Sigmoid colon (tissue), 4 donors: ENCODE data around the gene GP5.

Experiments
- POLR2AphosphoS5 ChIP-seq, 4 donors: sonication (generic); formaldehyde crosslinking; IDR thresholded peaks; one replicate each; pipeline ENCODE4 v1.6.1; 2017; ENCODE audit warnings: antibody characterized with exemption in 4 of 4
- TF ChIP-seq, protein P1 (sequence below), 4 experiments: fragments of 450-650 bp in 3 of 4; fragments of 200-600 bp in 1 of 4; IDR thresholded peaks; one replicate each; pipeline ENCODE4 v1.5.1; 2016 to 2019; ENCODE audit warnings: antibody characterized with exemption in 4 of 4, mild to moderate bottlenecking in 3 of 4, moderate library complexity in 2 of 4

DNA sequence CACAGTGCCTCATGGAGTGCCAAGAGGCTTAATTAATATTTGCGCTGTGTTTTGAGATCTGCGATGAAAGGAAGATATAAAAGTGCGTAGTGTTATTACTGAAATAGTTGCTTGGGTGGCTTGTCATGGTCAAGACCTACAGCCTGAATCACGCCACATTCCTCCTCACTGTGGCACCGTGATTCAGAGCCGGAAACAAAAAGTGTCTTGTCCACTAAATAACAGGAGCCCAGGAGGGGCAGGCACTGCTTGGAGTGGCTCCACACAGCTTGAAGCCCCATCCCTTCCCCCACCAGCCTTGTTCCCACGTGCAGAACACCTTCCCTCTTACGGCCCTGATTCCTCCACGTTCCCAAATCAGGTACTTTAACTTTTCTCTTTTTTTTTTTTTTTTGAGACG lies 28.3 kb downstream of the GP5 start:
- TF ChIP-seq, protein P1, sequence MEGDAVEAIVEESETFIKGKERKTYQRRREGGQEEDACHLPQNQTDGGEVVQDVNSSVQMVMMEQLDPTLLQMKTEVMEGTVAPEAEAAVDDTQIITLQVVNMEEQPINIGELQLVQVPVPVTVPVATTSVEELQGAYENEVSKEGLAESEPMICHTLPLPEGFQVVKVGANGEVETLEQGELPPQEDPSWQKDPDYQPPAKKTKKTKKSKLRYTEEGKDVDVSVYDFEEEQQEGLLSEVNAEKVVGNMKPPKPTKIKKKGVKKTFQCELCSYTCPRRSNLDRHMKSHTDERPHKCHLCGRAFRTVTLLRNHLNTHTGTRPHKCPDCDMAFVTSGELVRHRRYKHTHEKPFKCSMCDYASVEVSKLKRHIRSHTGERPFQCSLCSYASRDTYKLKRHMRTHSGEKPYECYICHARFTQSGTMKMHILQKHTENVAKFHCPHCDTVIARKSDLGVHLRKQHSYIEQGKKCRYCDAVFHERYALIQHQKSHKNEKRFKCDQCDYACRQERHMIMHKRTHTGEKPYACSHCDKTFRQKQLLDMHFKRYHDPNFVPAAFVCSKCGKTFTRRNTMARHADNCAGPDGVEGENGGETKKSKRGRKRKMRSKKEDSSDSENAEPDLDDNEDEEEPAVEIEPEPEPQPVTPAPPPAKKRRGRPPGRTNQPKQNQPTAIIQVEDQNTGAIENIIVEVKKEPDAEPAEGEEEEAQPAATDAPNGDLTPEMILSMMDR (IDR thresholded peaks at IDR 0.05) = no peak
- TF ChIP-seq POLR2AphosphoS5 (IDR thresholded peaks at IDR 0.05) = no peak
